ENCODE measurements around the gene TMEM80.
"Not testable (repeated sequence)": the region's sequence is repeated elsewhere in the genome, so short reads cannot be mapped to it uniquely, and the experiment has no call there.

The TMEM80 gene

DNA sequence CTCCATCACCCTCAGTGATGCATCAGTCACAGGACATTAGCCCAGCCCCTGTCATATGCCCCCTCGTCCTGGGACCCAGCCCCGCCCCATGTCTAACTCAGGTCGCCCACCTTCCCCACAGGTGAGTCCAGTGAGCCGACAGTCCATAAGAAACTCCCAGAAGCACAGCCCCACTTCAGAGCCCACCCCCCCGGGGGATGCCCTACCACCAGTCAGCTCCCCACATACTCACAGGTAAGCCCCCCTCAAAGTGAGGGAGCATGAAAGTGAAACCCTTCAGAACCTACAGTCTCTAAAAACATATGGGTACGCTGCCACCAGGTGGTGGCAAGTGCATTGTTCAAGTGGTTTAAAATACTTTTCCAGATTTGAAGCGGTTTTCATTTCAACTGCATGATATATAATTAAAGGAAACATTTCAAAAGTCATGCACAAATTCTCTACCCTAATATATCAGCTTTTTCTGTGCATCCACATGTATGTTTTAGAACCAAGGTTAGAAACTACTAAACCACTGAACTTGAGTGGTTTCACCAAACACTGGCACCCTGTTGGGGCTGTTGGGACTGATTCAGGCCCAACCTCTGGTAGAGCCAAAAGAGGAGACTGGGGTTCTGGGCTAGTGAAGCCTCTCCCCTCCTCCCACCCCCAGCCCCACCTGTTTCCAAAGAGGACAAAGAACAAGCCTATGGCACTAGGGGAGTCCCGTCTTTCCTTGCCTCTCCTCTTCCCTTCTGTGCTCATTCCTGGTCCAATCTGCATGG is 27.7 kb downstream of the TMEM80 start:
- no peak for DNase-seq

DNA sequence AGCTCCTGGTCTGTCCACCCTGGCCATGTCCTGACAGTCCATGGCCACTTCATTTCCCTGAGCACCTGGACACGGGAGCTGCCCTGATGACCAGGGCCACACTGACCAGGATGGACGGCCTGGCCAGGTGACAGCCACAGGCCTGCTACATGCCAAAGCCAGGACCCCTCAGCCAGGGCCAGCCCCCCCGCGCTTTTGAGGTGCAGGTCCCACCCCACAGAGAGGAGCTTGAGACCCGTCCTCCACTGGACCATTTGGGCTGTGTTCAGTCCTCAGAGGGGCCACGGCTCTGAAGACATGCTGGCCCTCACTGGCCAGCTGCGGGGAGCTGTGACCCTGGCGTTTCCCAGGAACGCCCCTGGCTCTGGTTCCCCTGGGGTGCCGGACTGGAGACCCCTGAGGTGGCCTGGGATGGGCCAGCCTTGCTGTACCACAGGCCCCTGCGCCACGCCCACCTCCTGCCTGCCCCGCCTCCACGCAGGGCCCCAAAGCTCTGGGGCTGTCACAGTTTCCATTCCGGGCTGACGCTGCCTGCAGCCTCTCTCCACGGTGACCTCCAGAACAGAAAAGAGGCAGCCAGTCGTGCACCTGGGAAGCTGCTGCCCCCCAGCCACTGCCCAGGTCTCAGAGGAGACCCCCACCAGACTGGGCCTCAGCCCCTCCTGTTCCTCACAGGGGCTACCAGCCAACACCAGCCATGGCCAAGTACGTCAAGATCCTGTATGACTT is 28.6 kb downstream of the TMEM80 start:
- DNase-seq, result no peak

DNA sequence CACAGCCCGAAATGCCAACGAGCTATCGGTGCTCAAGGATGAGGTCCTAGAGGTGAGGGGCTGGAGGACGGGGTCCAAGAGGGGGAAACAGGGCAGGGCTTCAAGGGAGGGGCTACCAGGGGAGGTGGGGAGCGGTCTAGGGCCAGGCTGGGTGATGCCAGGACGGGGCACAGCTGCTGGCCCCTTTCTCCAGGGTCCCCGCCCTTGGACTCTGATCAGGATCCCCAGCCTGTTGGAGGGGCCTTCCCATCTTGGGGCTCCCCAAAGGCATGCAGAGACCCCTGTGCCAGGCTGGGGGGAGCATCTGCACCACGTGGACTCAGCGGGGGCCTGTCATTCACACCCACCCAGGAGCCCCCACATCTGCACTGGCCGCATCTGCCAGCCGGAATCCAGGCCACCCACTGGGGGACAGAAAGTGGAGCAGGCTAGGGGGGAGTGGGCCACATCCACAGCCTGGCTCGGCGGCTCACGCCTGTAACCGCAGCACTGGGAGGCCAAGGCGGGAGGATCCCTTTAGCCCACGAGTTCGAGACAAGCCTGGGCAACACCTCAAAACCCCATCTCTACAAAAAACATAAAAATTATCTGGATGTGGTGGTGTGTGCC is 29.3 kb downstream of the TMEM80 start:
- no peak for DNase-seq

DNA sequence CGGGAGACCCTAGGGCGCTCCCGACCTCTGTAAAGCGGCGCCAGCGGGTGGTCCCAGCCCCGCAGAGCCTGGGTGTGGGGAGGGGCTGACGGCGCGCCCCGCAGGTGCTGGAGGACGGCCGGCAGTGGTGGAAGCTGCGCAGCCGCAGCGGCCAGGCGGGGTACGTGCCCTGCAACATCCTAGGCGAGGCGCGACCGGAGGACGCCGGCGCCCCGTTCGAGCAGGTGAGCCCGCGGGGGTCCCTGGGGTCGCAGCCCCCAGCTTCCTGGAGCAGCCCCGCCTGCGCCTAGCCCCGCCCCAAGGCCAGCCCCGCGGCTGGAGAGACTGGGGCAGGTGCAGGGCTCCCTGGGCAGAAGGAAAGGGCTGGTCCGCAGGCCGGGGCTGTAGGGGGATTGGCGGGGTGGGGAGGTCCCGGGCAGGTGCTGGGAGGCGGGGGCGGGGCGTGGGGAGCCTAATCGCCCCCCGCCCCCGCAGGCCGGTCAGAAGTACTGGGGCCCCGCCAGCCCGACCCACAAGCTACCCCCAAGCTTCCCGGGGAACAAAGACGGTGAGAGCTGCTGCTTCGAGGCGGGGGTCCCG is 30.1 kb downstream of the TMEM80 start:
- no peak for DNase-seq

DNA sequence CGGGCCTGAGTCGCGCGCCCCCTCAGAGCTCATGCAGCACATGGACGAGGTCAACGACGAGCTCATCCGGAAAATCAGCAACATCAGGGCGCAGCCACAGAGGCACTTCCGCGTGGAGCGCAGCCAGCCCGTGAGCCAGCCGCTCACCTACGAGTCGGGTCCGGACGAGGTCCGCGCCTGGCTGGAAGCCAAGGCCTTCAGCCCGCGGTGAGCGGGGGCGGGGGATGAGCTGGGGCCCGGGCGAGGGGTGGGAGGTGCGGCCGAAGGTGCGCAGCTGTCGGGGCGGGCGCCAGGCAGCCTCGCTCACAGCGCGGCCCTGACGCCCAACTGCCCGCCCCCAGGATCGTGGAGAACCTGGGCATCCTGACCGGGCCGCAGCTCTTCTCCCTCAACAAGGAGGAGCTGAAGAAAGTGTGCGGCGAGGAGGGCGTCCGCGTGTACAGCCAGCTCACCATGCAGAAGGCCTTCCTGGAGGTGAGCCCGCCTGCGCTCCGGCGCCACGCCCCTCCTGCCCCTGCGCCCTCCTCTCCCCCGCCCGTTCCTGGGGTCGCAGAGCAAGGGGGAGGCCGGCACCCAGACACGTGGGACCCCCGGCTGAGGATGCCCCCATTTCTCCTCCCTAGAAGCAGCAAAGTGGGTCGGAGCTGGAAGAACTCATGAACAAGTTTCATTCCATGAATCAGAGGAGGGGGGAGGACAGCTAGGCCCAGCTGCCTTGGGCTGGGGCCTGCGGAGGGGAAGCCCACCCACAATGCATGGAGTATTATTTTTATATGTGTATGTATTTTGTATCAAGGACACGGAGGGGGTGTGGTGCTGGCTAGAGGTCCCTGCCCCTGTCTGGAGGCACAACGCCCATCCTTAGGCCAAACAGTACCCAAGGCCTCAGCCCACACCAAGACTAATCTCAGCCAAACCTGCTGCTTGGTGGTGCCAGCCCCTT is 30.9 kb downstream of the TMEM80 start:
- no peak for DNase-seq

GRCh38 chr11:727281-727701 is 31.7 kb downstream of the TMEM80 start:
- no peak for DNase-seq

- no peak for DNase-seq
Observed at GRCh38 chr11:727859-728748, 32.5 kb downstream of the TMEM80 start.

GRCh38 chr11:728901-729491 is 33.4 kb downstream of the TMEM80 start:
- DNase-seq, result no peak

GRCh38 chr11:729492-730074 is 34.0 kb downstream of the TMEM80 start:
- no peak for DNase-seq

GRCh38 chr11:733072-733471 is 37.5 kb downstream of the TMEM80 start:
- DNase-seq, result no peak

GRCh38 chr11:734541-734940 is 38.9 kb downstream of the TMEM80 start:
- DNase-seq, result not testable (repeated sequence)

DNA sequence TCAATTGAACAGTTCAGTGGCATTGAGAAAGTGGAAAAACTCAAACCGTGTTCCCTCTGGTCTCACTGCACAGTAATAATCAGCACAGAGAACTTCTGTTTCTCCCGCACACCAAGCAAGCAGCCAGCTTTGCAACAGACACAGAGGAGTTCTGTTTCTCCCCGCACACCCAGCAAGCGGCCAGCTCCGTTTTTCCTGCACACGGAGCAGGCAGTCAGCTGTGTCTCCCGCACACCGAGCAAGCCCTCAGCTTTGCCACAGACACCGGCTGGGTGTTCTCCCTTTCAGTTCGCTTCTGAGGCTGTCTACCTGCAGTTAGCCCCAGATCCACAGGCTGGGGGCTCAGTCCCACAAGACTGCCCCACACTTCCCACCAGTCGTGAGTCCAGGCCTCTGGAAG is 41.8 kb downstream of the TMEM80 start:
- DNase-seq, result no peak

- not testable (repeated sequence) for DNase-seq
Observed at GRCh38 chr11:737899-738298, 42.3 kb downstream of the TMEM80 start.

DNA sequence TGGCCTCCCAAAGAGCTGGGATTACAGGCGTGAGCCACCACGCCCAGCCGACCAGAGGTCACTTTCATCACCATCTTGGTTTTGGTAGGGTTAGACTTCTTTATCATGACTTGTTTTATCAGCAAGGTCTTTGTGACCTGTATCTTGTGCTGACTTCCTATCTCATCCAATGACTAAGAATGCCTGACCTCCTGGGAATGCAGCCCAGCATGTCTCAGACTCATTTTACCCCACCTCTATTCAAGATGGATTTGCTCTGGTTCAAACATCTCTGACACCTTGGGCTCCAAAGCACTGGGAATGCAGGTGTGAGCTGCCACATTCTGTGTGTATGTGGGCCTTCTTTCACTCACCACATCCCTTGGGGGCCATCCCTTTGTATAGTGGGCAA is 46.5 kb downstream of the TMEM80 start:
- no peak for DNase-seq

- DNase-seq, result no peak
Observed at GRCh38 chr11:742571-743201, 47.1 kb downstream of the TMEM80 start.

DNA sequence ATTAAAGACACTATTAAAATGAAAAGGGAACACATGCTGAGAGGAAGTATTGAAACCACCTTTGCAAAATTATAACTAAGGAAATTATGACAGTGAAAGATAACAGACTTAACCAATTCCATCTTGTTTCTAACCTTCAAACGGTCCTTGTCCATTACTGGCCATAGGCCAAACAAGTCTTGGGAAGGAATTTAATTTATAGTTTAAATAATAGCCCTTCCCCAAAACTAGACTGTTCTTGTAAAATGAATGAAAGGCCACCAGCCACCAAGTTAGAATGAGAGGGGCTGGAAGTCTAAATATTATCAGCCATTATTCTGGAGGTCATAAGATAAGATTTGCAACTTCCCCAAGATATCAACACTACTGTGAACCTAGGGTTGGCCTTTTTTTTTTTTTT is 49.8 kb downstream of the TMEM80 start:
- no peak for DNase-seq

DNA sequence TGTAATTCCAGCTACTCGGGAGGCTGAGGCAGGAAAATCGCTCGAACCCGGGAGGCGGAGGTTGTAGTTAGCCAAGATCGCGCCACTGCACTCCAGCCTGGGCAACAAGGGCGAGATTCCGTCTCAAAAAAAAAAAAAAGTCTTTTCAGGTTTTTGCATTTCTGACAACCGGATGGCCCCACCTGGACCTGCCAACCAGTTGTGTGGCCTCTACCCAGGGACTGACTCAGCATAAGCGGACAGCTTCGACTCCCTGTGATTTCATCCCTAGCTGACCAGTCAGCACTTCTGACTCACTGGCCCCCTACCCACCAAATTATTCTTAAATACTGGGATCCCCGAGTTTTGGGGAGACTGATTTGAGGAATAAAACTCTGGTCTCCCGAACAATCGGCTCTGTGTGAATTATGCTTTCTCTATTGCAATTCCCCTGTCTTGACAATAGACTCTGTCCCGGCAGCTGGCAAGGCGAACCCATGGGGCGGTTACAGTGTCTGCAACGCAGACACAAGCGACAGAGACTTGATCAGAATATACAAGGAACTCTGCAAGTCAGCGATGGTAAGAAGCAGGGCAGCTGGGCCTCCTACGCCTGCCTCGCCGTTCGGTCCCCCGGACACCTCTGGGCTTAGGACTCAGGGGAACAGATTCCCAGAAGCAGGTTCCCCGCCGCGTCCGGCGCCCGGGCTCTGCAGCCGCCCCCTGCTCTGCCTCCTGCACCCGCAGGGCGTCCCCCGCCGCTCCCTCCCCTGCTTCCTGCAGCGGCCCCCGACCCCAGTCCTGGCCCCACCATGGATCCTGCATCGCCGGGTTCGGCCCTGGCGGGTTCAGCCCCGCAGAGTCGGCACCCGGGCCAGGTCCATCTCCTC is 50.9 kb downstream of the TMEM80 start:
- DNase-seq, result no peak

- peak; percentile 61 for DNase-seq
Observed at GRCh38 chr11:747158-748006, 51.8 kb downstream of the TMEM80 start, which contains the start of gene TALDO1. TSS of gene TALDO1 (plus strand) at chr11:747464. CDS start at chr11:747482, 18 bp downstream.
